ENCODE data around the gene PSORS1C2.

- TF ChIP-seq CTCF (IDR thresholded peaks at IDR 0.05) = no peak
- TF ChIP-seq POLR2A (IDR thresholded peaks at IDR 0.05) = no peak
Observed at GRCh38 chr6:31158140-31158862, 19.4 kb upstream of the PSORS1C2 start, which contains the start of gene TCF19.
